Upper lobe of right lung (tissue), 1 donor: ENCODE results near the gene TLE4. TPM values are rescaled to one million over a fixed set of nuclear protein-coding genes. Genes with fewer than 3 reads are reported as not detected.

ENCODE experiments used
- ATAC-seq: fragments of 200-7000 bp; cut with Tn5 transposase; one replicate; pipeline ENCODE4 v1.9.1; 2020; ENCODE audit warnings: mild to moderate bottlenecking, moderate library complexity
- DNase-seq: peaks from one replicate; pipeline ENCODE4 v3.0.0-alpha.2; 2020
- H3K27ac ChIP-seq: fragments of 200-600 bp; one replicate; pipeline ENCODE4 v1.8.0; 2022
- H3K27me3 ChIP-seq: fragments of 200-600 bp; one replicate; pipeline ENCODE4 v1.8.0; 2022; ENCODE audit warnings: mild to moderate bottlenecking
- H3K36me3 ChIP-seq: fragments of 200-600 bp; one replicate; pipeline ENCODE4 v1.8.0; 2022
- H3K4me1 ChIP-seq: fragments of 200-600 bp; one replicate; pipeline ENCODE4 v1.8.0; 2022
- H3K4me3 ChIP-seq: fragments of 200-600 bp; one replicate; pipeline ENCODE4 v1.8.0; 2022; ENCODE audit warnings: mild to moderate bottlenecking
- H3K9me3 ChIP-seq: fragments of 200-600 bp; one replicate; pipeline ENCODE4 v1.8.0; 2022
- CTCF ChIP-seq: fragments of 200-600 bp; IDR thresholded peaks from one replicate; pipeline ENCODE4 v1.8.0; 2022; ENCODE audit warnings: antibody characterized with exemption
- intact Hi-C: fragments of 100-400 bp; cut with DNase I; formaldehyde crosslinking; loops from one replicate; pipeline ENCODE4 v1.11.0; 2022
- total RNA-seq: library from RNA; stranded (reverse); fragmentation: NEBNext Ultra II Directional; extraction: Animal tissue kit (Norgen Biotek cat#: 25700); gene quantifications from one replicate; pipeline ENCODE4 v1.2.1, GENCODE V29; 2021
- donor health status: DM: no; HTN: yes; CAD: no; lungs with severe emphysema.

Gene TLE4
- total RNA-seq, 1 donor from 2014 or later = 37.1 TPM

GRCh38 chr9:79687131-79687447 lies 115.3 kb downstream of the TLE4 start:
- no peak for TF ChIP-seq CTCF
- H3K4me3 ChIP-seq = no peak overlapping the region
- H3K36me3 ChIP-seq = no peaks in the 10 kb centered on the region
- DNase-seq (no peak), ATAC-seq (peak; percentile 39)
- intact Hi-C loops = no loop called here
- no peaks in the 10 kb centered on the region for H3K27me3 ChIP-seq
- no peaks in the 10 kb centered on the region for H3K4me1 ChIP-seq
- H3K9me3 ChIP-seq = no peaks in the 10 kb centered on the region
- no peak overlapping the region for H3K27ac ChIP-seq

DNA sequence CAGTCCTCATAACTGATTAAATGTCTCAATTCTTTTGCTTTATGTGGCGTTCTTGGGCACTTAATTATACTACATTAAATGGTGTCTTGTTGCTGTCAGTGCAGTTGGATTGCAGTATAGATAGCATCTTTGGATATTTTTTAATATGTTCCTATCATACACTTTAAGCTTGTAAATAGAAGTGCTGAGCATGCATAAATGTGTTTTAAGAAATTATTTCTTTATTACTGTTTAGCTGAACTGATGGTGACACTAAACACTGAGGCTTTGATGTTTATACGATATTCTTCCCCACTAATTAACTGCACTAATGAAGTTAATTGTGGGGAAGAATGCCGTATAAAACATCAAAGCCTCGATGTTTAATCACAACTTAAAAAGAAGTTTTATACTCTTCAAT lies 116.6 kb downstream of the TLE4 start:
- intact Hi-C loops = no loop called here
- TF ChIP-seq CTCF = no peak

DNA sequence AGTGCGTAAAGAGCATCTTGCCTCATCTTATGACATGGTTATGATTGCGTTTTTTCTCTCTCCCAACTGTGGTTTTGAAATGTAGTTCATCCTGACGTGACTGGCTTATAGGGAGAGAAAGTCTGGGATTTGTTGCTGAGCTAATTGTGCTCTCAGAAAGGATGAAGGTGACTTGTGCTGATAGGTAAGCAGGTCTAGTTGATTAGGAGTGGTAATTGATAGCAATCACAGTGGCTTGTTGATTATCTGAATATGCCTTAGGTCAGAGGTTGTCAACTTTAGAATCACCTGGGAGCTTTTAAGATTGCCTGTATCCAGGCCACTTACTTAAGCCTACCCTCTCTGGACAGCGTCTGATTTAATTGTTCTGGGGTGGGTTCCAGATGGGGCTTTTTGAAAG lies 117.8 kb downstream of the TLE4 start:
- no peaks in the 10 kb centered on the region for H3K27me3 ChIP-seq
- no peak for ATAC-seq

More for the DNA sequence above, 116.6 kb downstream of the TLE4 start:
- no peaks in the 10 kb centered on the region for H3K4me1 ChIP-seq
- H3K36me3 ChIP-seq = no peaks in the 10 kb centered on the region
- no peak for ATAC-seq
- no peaks in the 10 kb centered on the region for H3K9me3 ChIP-seq
- H3K27me3 ChIP-seq = no peaks in the 10 kb centered on the region
- no peak overlapping the region for H3K27ac ChIP-seq
- H3K4me3 ChIP-seq = no peak overlapping the region
- DNase-seq = no peak

DNA sequence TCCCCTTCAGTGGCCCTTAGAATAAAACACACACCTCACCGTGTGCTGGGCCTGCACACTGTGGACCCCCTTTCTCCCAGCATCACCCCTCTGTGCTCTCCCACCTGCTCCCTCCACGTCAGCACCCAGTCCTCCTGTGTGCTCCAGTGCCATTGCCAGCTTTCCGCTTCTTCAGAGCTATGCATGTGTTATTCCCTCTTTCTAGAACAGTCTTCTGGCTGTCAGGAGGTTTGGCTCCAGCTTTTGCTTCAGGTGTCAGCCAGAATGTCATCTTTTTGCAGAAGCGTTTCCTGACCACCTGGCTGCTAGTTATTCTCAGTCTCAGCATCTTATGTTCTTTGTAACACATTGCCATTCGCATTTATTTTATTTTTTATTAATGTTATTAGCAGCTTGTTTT lies 119.7 kb downstream of the TLE4 start:
- H3K27ac ChIP-seq = no peak overlapping the region
- no peaks in the 10 kb centered on the region for H3K27me3 ChIP-seq
- no peak overlapping the region for H3K4me3 ChIP-seq
- ATAC-seq = no peak
- DNase-seq = no peak
- H3K4me1 ChIP-seq = no peaks in the 10 kb centered on the region
- no peaks in the 10 kb centered on the region for H3K36me3 ChIP-seq
- intact Hi-C loops = no loop called here
- no peaks in the 10 kb centered on the region for H3K9me3 ChIP-seq
- TF ChIP-seq CTCF = no peak

More for the DNA sequence above, 117.8 kb downstream of the TLE4 start:
- no peak overlapping the region for H3K4me3 ChIP-seq
- no peaks in the 10 kb centered on the region for H3K9me3 ChIP-seq
- no peaks in the 10 kb centered on the region for H3K36me3 ChIP-seq
- DNase-seq = no peak
- intact Hi-C loops = no loop called here
- no peak overlapping the region for H3K27ac ChIP-seq
- no peaks in the 10 kb centered on the region for H3K4me1 ChIP-seq
- TF ChIP-seq CTCF = no peak

DNA sequence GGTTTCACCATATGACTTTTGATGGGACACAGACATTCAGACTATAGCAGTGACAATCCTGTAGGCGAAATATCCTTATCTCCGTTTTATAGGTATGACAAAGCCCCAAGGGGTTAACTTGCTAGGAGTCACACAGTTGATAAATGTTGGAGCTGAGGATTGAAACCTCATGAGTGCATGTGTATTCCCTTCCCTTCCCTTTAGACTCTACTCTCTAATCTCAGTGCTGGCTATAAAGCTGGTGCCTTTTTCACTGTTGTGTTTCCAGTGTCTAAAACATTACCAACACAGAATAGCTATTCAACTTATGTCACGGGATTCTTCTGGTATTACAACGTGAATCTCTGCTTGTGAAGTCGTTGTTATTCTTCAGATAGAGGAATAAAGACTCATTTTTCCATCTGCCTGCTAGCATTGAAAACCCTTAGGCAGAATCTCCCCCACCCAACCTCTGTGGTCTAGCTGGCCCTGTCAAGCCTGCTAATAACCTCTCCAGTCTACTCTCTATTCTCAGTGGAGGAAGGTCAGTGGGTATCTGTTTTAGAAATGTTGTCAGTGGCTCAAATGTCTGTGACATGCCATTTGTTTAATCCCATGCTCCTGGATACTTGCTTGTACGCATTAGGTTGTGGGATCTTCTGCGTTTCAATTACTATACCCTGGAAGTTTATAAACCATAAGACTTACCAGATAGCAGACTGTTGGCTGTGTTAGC lies 121.2 kb downstream of the TLE4 start:
- no peak for TF ChIP-seq CTCF
- no peak overlapping the region for H3K27ac ChIP-seq
- H3K4me1 ChIP-seq = no peaks in the 10 kb centered on the region
- H3K27me3 ChIP-seq = no peaks in the 10 kb centered on the region
- DNase-seq (no peak), ATAC-seq (no peak)
- no peaks in the 10 kb centered on the region for H3K36me3 ChIP-seq
- H3K9me3 ChIP-seq = no peaks in the 10 kb centered on the region
- intact Hi-C loops = no loop called here
- no peak overlapping the region for H3K4me3 ChIP-seq

- H3K9me3 ChIP-seq = no peaks in the 10 kb centered on the region
- H3K4me1 ChIP-seq = no peaks in the 10 kb centered on the region
- no peak for DNase-seq
- H3K27me3 ChIP-seq = no peaks in the 10 kb centered on the region
- intact Hi-C loops = no loop called here
- H3K27ac ChIP-seq = no peak overlapping the region
- no peak overlapping the region for H3K4me3 ChIP-seq
- no peak for TF ChIP-seq CTCF
- no peak for ATAC-seq
- no peaks in the 10 kb centered on the region for H3K36me3 ChIP-seq
Observed at GRCh38 chr9:79693750-79694149, 122.0 kb downstream of the TLE4 start.
